ENCODE results near the gene CLVS2.

The CLVS2 gene

GRCh38 chr6:122996794-122997505 is 915 bp downstream of the CLVS2 start:
- no peaks in the 10 kb centered on the region for H3K79me2 ChIP-seq (ENCODE audit: low read length)
- no peak overlapping the region for H3K4me3 ChIP-seq (ENCODE audit: low read length)

GRCh38 chr6:122997541-122998150 is 1.6 kb downstream of the CLVS2 start:
- Histone ChIP-seq H3K9ac (ENCODE audit: low read length) (no peak overlapping the region), H3K27ac (ENCODE audit: low read length) (no peak overlapping the region), H3K36me3 (replicated peaks; ENCODE audit: insufficient read depth, low read length) (no peaks in the 10 kb centered on the region), H3K9me3 (replicated peaks; ENCODE audit: insufficient read depth, low read length) (no peaks in the 10 kb centered on the region), H3K9me2 (replicated peaks; ENCODE audit: insufficient read depth, low read length) (no peaks in the 10 kb centered on the region), H3K79me2 (ENCODE audit: low read length) (no peaks in the 10 kb centered on the region), H4K20me1 (ENCODE audit: insufficient read depth, low read length) (no peaks in the 10 kb centered on the region), H2AFZ (ENCODE audit: low read length) (no peak overlapping the region), H3K4me3 (ENCODE audit: low read length) (no peak overlapping the region), H3K4me1 (ENCODE audit: low read length) (no peaks in the 10 kb centered on the region), H3K4me2 (ENCODE audit: low read depth, low read length) (no peak overlapping the region), H3K27me3 (replicated peaks; ENCODE audit: insufficient read depth, low read length) (no peaks in the 10 kb centered on the region), H3F3A (ENCODE audit: insufficient read depth, low read length) (no peaks in the 10 kb centered on the region)
- no peak for DNase-seq
- TF ChIP-seq CTCF (IDR thresholded peaks at IDR 0.05; ENCODE audit: low read length) (no peak), EZH2phosphoT487 (IDR thresholded peaks at IDR 0.05; ENCODE audit: low read length) (no peak), EZH2 (optimal IDR thresholded peaks at IDR 0.05; ENCODE audit: low read depth, low read length) (no peak)

More at GRCh38 chr6:122996794-122997505, 915 bp downstream of the CLVS2 start:
- Histone ChIP-seq H3K9me2 (replicated peaks; ENCODE audit: insufficient read depth, low read length) (no peaks in the 10 kb centered on the region), H3K36me3 (replicated peaks; ENCODE audit: insufficient read depth, low read length) (no peaks in the 10 kb centered on the region), H3K4me2 (ENCODE audit: low read depth, low read length) (no peak overlapping the region), H2AFZ (ENCODE audit: low read length) (no peak overlapping the region), H3K4me1 (ENCODE audit: low read length) (no peaks in the 10 kb centered on the region), H3F3A (ENCODE audit: insufficient read depth, low read length) (no peaks in the 10 kb centered on the region), H3K27ac (ENCODE audit: low read length) (no peak overlapping the region), H4K20me1 (ENCODE audit: insufficient read depth, low read length) (no peaks in the 10 kb centered on the region), H3K9ac (ENCODE audit: low read length) (no peak overlapping the region), H3K9me3 (replicated peaks; ENCODE audit: insufficient read depth, low read length) (no peaks in the 10 kb centered on the region), H3K27me3 (replicated peaks; ENCODE audit: insufficient read depth, low read length) (no peaks in the 10 kb centered on the region)
- no peak for DNase-seq
- TF ChIP-seq CTCF (IDR thresholded peaks at IDR 0.05; ENCODE audit: low read length), result no peak
- TF ChIP-seq EZH2phosphoT487 (IDR thresholded peaks at IDR 0.05; ENCODE audit: low read length), result no peak
- TF ChIP-seq EZH2 (optimal IDR thresholded peaks at IDR 0.05; ENCODE audit: low read depth, low read length), result no peak

- no peaks in the 10 kb centered on the region for H4K20me1 ChIP-seq (ENCODE audit: insufficient read depth, low read length)
- no peaks in the 10 kb centered on the region for H3K79me2 ChIP-seq (ENCODE audit: low read length)
- H3K9me3 ChIP-seq (replicated peaks; ENCODE audit: insufficient read depth, low read length), result no peaks in the 10 kb centered on the region
- H2AFZ ChIP-seq (ENCODE audit: low read length), result no peak overlapping the region
- H3K4me1 ChIP-seq (ENCODE audit: low read length), result no peaks in the 10 kb centered on the region
- H3K27ac ChIP-seq (ENCODE audit: low read length), result no peak overlapping the region
- no peaks in the 10 kb centered on the region for H3K36me3 ChIP-seq (replicated peaks; ENCODE audit: insufficient read depth, low read length)
- no peak overlapping the region for H3K4me2 ChIP-seq (ENCODE audit: low read depth, low read length)
- H3K9ac ChIP-seq (ENCODE audit: low read length), result no peak overlapping the region
- no peak for DNase-seq
- no peaks in the 10 kb centered on the region for H3K27me3 ChIP-seq (replicated peaks; ENCODE audit: insufficient read depth, low read length)
- no peak overlapping the region for H3K4me3 ChIP-seq (ENCODE audit: low read length)
- no peaks in the 10 kb centered on the region for H3F3A ChIP-seq (ENCODE audit: insufficient read depth, low read length)
- no peaks in the 10 kb centered on the region for H3K9me2 ChIP-seq (replicated peaks; ENCODE audit: insufficient read depth, low read length)
- TF ChIP-seq EZH2 (optimal IDR thresholded peaks at IDR 0.05; ENCODE audit: low read depth, low read length) (no peak), CTCF (IDR thresholded peaks at IDR 0.05; ENCODE audit: low read length) (no peak), EZH2phosphoT487 (IDR thresholded peaks at IDR 0.05; ENCODE audit: low read length) (no peak)
These were observed 2.5 kb downstream of the CLVS2 start for GRCh38 chr6:122998403-122998975.

Data from MM.1S (cell line).